GM21529 (cell line): Measurements from ENCODE around the gene MUC6.

Experiments used
- ATAC-seq: cut with Tn5 transposase; IDR thresholded peaks from one replicate; pipeline ENCODE4 v1.9.1; 2021; ENCODE audit not compliant: unreplicated experiment

Gene MUC6

GRCh38 chr11:1037506-1038055, 1.1 kb upstream of the MUC6 start:
- ATAC-seq, result no peak

GRCh38 chr11:1036931-1037330, 413 bp upstream of the MUC6 start:
- no peak for ATAC-seq

DNA sequence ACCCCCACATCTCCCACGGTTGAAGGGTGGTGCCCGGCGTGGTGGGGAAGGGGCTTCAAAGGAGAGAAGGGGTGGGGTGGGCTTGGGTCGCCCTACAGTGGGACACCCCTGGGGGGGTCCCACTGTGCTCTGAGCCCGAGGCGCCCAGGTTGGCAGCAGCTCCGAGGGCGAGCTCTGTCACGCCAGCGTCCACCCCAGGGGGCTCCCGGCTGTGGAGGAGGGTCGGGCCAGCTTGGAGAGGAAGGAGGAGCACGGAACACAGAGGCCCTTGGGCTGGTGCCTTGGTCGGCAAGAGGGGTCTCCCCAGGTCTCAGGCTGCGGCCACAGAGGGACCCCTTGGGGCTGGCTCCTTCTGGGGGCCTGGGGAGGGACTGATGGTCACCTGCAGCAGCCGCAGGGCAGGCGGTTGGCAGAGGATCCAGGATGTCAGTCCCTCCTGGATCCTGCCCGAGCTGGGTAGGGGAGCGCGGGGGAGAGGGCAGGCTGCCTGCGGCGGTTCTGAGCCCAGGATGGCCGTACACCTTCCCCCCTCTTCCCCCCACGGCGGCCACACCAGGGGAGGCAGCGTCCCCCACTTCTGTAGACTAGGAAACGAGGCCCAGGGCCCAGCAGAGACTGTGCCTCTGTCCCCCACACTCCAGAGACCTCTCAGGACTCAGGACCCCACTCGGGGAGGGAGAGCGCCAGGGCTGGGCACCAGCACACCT, 788 bp downstream of the MUC6 start:
- ATAC-seq, result no peak

DNA sequence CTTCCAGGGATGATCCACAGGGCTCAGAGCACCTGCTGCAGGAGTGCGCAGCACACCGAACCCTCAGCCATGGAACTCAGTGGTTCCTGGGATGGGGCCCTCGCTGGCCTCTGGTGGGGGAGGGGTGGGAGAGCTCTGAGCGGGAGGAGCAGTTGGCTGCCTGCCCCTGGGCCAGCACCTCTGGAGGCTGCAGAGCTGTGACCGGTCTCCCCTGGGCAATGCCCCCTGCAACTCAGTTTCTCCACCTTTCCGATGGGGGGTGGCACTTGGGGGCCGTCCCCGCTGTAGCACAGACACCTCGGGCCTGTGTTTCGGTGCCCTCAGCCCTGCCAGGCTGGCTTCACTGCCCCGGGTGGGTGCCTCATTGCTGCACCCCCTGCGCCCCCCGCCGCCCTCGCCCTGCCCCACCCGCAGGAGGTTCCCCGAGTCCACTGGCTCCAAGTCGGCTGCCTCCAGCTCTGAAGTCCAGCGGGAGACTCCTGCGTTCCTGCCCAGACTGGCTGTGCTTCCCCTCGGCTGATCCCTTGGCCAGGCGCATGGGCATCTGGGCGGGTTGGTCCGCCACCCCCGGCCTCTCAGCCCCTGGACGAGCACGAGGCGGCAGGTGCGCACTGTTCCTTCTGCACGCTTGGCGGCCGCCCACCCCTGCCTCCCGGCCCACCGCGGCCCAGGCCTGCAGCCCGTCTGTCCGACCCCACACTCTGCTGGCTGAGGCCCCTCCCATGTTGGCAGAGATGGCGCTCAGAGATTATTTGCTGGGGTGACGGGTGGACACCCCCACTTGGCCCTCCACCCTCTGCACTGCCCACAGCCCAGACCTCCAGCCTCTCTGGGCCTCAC, 1.8 kb downstream of the MUC6 start:
- ATAC-seq, result no peak

DNA sequence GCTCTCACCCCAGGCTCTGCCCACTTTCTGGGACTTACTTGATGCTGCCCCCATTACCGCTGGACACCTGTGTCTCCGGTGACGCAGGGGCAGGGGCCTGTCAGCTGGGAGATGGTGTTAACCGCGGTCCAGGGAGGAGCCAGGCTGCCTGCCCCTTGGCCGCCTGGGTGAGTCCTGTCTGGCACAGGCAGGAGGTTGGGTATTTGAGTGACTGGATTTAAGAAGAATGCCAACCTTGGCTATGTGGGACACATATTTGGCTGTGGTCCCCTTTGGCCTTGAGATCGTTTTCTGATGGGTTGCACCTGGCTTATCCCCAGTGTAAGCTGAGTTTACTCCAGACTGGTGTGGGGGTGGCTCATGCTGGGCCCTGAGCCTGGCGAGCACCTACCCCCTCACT, 2.5 kb downstream of the MUC6 start:
- no peak for ATAC-seq

DNA sequence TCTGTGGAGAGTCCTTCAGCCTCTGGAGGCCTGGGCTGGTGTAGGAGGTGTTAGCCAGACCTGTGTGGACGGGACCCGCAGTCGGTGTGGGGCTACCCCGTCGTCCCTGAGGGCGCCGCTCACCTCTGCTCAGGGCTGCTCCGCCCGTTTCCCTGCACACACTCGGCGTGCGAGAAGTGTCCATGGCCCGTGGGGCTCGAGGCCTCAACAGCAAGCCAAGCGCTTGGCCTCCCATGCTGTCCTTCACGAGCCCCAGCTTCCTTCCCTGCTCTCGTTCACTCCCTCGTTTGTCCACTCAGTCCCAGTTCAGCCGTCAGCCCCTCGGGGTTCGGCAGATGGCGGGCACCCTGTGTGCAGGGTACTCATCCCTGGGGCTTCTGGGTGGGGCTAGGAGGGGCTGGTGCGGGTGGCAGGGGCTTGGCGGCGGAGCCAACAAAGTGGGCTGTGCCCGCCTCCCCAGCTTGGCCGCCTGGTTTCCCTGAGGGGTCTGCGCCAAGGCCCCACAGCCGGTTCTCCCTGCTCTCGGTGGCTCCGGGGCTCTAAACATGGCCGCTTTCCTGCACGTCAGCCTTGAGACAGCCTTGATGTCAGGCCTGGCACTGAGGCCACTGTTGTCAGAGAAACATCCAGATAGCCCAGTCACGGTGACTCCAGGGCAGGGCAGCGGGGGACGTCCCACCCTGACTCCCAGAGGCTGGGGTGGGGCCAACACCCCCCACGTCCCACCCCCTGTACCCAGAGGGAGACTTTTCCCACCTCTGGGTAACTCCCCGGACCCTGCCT, 3.3 kb downstream of the MUC6 start:
- ATAC-seq, result no peak

- ATAC-seq, result no peak
Measured at GRCh38 chr11:1032310-1032891, 4.1 kb downstream of the MUC6 start.

- no peak for ATAC-seq
Measured at GRCh38 chr11:1031121-1031899, 5.2 kb downstream of the MUC6 start.

DNA sequence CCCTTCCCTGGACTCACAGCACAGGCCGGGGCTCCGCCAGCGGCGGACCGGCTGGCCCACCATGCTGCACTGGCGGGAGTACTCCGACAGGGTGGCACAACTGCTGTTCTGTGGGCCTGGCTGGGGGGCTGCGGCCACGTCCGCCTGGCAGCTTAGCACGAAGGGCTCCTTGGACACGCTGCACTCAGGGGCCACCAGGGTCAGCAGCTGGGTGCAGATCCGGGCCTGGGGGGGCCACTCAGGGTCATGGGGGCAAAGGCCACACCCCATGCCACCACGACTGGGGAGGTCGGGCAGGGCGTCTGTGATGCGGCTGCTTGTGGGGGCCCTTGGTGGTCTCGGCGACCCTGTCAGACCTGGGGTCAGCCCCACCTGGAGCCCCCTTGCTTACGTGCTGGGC, 6.0 kb downstream of the MUC6 start:
- no peak for ATAC-seq

GRCh38 chr11:1030086-1030485, 6.4 kb downstream of the MUC6 start:
- no peak for ATAC-seq

- ATAC-seq, result no peak
Measured at GRCh38 chr11:1029654-1030053, 6.9 kb downstream of the MUC6 start.

GRCh38 chr11:1029051-1029450, 7.5 kb downstream of the MUC6 start:
- ATAC-seq, result no peak

DNA sequence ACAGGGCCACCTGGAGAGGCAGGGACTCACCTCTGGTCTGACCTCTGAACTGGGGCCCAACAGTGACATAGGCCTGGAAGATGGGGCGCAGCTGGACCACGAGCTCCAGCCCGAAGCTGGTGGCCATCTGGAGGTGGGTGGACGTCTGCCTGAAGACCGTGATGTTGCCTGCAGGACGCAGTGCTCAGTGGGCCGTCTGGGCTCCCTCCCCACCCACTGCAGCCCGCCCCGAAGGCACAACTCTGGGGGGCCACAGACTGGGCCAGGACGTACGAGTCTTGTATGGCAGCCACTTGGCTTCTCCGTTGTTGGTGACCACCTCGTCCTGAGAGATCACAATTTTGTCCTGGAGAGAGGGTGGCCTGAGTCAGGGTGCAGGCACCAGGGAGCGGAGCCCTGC, 7.9 kb downstream of the MUC6 start:
- ATAC-seq, result no peak

GRCh38 chr11:1028291-1028540, 8.3 kb downstream of the MUC6 start:
- ATAC-seq, result no peak

- ATAC-seq, result no peak
Measured at GRCh38 chr11:1027483-1028290, 8.8 kb downstream of the MUC6 start.

DNA sequence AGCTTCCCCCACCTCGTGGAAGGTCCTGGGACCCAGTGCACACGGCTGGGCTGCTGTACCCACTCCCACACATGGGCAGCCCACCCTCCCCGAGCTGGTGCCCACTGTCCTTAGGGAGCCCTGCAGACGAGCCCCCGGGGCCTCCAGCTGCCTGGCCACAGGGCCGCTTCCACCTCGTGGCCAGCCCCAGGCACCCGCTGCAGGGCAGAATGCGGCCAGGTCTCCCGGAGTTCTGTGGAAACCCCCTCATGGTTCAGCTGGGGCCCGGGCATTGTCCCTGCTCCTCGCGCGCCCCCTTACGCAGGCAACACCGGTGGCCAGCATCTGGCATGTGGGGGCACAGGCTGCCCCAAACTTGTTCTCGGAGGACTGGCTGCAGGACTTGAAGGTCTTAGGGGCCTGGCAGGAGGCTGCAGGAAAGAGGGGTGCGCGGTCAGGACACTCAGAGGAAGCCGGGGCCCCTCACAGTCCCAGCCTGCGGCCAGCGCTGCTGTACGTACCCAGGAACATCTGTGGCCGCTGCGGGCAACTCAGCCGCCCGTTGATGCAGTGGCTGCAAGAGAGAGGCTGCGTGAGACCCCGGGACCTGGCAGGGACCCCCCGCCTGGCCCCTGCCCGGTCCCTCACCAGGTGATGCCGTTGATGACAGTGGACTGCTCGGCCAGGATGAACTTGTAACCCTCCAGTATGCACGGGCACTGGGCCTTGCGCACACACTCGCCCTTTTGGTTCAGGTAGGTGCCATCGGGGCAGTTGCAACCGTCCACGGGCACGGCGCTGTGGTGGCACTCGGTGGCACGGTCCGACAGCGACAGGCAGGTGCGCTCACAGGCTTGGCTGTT, 9.7 kb downstream of the MUC6 start:
- no peak for ATAC-seq

DNA sequence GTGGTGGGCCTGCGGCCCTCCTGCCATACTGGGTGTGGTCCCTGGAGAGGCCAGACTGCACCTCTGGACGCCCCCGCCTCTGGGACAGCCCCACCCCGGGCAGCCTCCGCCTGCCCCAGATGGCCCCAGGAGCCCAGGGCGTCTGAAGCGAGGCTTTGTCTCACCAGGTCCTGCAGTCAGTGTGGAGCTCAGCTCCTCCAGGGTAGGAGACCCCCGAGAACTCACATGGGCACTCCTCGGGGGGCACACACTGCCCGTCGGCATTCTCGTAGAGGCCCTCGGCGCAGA, 10.4 kb downstream of the MUC6 start:
- ATAC-seq, result no peak

GRCh38 chr11:1025410-1026162, 10.9 kb downstream of the MUC6 start:
- no peak for ATAC-seq
